Anterior cingulate cortex (tissue), 58 donors: ENCODE data around the gene ARPC4.

Experiments used
- DNase-seq, 58 donors: peaks; one replicate each; lab custom pipeline; 2025; lab: John Stamatoyannopoulos, UW

ARPC4 gene

GRCh38 chr3:9810846-9811245 is 18.0 kb downstream of the ARPC4 start:
- no peak for DNase-seq

- DNase-seq, result no peak
Measured at GRCh38 chr3:9812870-9813483, 20.1 kb downstream of the ARPC4 start.

- no peak for DNase-seq
Measured at GRCh38 chr3:9815986-9816385, 23.1 kb downstream of the ARPC4 start.

GRCh38 chr3:9817436-9817835 is 24.6 kb downstream of the ARPC4 start:
- no peak for DNase-seq

GRCh38 chr3:9818666-9819335 is 25.9 kb downstream of the ARPC4 start:
- no peak for DNase-seq

- no peak for DNase-seq
Measured at GRCh38 chr3:9820543-9820942, 27.7 kb downstream of the ARPC4 start.

GRCh38 chr3:9820946-9821345 is 28.1 kb downstream of the ARPC4 start:
- no peak for DNase-seq

GRCh38 chr3:9825451-9826040 is 32.7 kb downstream of the ARPC4 start:
- DNase-seq, result no peak

- peak in 1 of 58 donors; percentile 10 for DNase-seq
Measured at GRCh38 chr3:9826815-9827573, 34.1 kb downstream of the ARPC4 start.

- DNase-seq, result no peak
Measured at GRCh38 chr3:9828801-9829755, 36.2 kb downstream of the ARPC4 start.

GRCh38 chr3:9831253-9831652 is 38.4 kb downstream of the ARPC4 start:
- DNase-seq, result no peak

GRCh38 chr3:9833078-9833477 is 40.2 kb downstream of the ARPC4 start:
- DNase-seq, result no peak

- no peak for DNase-seq
Measured at GRCh38 chr3:9834520-9835380, 41.9 kb downstream of the ARPC4 start.

GRCh38 chr3:9837701-9838582 is 45.1 kb downstream of the ARPC4 start:
- DNase-seq, result no peak

GRCh38 chr3:9838856-9839255 is 46.0 kb downstream of the ARPC4 start:
- DNase-seq, result no peak

GRCh38 chr3:9841015-9841414 is 48.1 kb downstream of the ARPC4 start:
- DNase-seq, result no peak

- peak; percentile 66 to 99 (median 96) for DNase-seq
Measured at GRCh38 chr3:9843715-9844438, 51.0 kb downstream of the ARPC4 start, which contains the start of gene RPUSD3. TSS of gene RPUSD3 (minus strand) at chr3:9844008. CDS start at chr3:9843990, 18 bp downstream.
